HG03039 (cell line): ENCODE results near the gene PLCB2.

Experiments
- ATAC-seq: cut with Tn5 transposase; IDR thresholded peaks from one replicate; pipeline ENCODE4 v1.9.1; 2021; ENCODE audit warnings: mild to moderate bottlenecking, moderate library complexity; ENCODE audit not compliant: unreplicated experiment

PLCB2 gene

DNA sequence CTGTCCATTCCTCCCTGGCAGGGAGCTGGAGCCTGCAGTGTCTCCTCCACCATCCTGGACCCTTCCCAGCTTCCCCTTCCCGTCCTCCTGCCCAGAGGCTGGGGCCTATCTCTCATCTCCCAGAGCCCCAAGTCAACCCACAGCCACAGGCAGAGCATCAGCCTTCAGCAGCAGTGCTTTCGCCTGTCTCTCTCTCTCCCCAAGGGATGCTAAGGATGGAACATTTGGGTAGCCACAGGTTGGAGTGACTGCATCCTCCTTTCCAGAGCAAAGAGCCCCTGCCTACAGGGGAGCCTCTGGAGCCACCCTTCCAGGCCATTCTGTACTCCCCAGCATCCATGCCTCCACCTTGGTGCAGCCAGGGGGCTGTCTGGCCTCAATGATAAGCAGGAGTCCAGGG, 4.2 kb downstream of the PLCB2 start:
- no peak for ATAC-seq

DNA sequence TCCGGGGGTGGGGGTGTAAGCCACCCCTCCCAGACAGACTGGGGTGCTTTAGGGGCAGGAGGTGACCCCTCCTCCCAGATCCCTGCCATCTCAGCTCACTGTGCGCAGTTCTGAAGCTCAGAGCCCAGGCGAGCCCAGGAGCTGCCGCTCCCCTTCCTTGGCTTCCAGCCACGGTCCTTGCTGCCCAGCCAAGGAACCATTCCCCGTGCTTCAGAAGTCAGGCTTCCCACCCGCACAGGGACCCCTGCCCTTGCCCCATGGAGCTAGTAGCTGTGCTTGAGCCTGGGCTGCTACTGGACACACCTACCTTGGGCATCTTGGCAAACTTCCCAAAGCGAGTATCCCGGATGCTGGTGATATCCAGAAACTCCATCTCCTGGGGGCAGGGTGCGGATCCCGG, 4.8 kb downstream of the PLCB2 start:
- ATAC-seq = no peak

DNA sequence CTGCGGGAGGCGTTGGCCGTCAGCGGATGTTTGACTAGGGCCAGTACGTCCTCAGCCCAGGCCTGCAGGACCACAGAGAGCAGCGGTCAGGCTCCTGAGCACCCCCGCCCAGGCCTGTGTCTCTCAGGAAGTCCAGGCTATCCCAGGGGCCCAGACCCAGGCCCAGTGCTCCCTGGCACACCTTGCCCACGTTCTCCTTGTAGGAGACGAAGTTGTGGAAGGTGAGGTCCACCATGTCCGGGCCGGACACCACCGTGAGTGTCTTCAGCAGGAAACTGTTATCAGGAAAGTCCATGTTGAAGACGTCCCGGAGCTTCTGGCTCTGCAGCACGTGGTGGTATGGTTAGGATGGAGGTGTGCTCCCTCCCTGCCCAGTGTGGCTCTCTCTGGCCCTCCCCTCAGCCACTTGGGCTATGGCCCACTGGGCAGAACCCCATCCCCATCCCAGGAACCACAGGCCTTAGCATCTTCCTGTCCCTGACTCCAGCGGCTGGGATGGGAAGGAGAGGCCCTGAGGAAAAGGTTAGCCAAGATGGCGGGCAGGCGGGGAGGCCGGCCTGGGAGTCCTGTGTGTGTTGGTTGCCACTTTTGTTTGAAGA, 5.3 kb downstream of the PLCB2 start:
- no peak for ATAC-seq

DNA sequence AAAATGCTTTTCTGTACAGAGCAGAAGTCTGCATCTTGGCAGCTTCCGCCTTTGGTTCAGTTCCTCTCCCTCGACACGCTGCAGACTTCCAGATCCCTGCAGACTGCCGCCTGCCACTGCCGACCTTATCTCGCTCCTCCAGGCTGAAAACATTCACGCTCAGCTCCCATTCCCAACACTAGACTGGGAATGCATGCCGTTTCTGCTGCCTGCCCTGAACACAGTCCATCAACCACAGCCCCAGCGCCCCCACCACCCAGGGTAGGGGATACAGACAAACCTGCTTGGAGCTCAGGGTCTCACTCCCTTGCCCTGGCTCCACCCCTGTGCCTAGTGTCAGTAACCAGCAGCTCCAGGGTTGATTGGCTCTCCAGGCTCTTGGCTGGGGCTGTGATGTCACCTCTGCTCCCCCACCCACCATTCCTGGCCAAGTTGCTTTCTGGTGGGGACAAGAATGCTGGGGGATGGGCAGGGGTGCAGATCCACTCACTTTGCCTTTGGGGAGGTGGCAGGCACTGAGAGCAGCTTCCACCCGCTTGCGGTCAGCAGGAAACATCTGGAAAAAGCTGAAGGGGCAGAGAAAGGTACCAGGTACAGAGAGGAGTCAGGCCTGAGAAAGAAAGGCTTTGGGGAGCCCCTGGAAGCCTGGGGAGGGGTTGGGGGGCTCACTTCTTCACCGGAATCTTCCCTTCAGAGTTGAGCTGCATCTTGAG, 6.1 kb downstream of the PLCB2 start:
- ATAC-seq = no peak

DNA sequence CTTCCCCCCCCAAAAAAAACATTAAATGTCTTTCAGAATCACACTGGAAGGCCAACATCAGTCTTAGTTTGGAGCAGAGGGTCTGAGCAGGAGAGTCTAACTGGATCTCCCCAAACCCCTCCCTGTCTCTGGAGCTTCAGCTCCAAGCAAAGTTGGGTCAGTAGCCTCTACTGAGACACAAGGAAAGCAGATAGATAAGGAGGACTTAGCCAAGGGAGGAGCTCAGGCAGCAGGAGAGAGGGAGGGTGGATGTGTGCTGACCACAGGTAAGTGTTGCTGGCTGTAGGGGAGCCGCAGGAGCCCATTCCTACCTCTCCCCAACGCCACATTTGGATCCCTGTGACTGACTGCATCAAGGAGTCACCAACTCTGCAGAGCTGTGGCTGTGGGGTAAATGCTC, 7.0 kb downstream of the PLCB2 start:
- no peak for ATAC-seq

DNA sequence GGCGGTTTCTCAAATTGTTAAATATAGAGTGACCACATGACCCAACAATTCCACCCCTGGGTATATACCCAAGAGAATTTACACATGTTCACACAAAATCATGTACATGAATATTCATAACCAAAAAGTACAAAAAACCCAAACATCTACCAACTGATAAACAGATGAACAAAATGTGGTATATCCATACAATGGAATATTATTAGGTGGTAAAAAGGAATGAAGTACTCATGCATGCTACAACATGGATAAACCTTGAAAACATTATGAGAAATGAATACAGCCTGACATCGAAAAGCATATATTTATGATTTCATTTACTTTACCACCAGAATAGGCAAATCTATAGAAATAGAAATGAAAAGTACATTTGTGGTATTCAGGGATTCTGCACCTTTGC, 7.4 kb downstream of the PLCB2 start:
- no peak for ATAC-seq

DNA sequence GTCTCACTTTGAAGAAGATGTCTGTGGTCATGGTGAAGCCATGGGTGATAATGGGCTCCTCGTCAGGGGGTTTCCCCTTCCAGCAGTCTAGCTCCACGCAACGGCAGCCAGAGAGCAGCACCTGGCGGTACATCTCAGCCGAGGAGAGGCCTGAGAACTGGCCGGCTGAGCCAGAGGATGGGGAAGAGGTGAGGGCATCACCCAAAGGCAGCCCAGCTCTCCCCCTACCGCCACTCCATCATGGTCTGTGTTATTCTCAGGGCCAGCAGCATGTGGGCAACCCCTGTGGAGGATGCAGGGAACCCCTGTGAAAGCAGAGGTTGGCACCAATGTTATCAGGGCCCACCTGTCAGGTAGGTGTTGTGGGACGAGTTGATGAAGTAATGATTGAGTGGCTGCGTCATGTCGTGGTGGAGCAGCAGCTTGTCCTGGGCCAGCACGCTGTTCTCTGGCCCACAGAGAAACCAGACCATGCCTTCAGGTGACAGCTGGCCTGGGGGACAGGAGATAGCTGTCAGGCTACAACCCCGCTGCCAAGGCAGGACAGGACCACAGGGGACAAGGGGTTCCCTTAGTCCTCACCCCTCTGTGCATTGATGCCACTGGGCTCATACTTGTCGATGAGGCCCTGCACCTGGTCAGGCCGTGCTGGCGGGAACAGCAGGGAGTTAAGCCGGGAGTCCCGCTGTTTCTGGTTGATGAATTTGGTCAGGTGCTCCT, 9.4 kb downstream of the PLCB2 start:
- no peak for ATAC-seq

DNA sequence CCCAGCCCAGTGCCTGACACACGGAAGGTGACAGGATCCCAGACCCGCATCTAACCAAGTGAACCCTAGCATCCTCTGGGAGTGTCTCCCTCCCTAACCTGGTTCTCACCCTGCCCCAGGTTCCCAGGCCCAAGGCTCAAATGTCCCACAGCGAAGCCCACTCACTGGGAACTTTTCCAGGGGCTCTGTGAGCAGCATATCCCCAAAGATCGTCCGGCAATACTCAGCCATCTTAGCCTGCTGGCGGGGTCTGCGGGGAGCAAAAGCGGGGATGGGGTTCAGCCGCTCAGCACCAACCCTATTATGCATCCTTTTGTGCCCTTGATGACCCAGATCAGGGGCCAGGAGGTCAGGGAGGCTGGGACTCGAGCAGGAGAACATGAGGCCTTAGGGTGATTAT, 10.4 kb downstream of the PLCB2 start:
- no peak for ATAC-seq

DNA sequence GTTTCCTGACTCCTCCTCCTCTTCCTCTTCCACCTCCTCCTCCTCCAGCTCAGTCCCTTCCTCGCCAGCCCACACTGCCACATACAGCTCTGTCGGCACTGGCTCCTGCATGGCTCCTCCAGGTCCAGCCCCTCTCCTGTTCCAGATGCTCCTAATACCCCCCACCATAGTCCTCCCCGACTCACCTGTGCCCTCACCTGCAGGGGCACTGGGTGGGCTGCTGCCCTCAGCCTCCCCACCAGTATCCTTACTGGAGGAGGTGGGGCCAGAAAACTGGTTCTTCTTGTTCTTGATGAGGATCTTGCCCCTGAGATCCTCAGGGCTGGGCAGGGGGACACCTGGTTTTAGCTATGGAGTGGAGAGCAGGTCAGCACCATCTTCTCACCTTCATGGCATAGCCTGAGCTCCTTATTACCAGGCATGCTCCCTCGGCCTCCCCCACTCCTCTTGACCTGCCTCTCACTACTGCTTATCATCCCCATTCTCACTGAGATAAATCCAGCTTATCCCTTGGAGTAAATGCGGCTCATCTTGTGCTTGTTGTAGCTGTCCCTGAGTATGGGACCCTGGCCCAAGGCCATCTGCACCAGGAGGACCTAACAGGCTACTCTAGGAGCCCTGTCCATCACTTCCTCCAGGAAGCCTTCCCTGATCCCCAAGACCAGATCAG, 11.0 kb downstream of the PLCB2 start:
- ATAC-seq = no peak

DNA sequence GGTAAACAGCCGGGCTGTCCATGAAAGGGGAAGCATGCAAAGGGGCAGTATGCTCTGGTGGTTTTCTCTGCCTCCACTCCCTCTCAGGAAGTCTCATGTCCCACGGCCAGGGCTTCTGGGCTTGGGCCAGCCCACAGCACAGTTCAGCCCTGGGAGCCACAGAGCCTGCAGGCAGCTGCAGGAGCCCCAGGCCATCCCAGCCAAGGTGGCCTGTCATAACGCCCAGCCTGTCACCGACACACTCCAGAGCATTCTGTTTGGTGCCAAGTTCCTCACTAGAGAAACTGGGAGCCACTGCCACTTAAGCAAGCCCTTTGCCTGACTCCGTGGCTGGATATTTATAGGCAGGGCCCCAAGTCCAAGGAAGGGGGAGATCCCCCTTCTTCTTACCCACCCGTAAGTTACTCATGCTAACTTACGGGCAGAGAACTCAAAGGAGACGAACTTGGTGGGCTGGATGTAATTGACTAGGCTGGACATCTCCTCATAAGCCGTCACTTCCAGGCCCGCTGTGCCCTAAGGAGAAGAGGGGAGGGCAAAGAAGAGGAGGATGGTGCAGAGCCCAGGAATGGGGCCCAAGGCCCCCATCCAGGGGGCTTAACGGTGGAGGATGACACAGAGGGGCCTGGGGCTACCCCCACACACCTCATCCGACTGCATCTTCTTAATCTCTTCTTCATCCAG, 11.7 kb downstream of the PLCB2 start:
- ATAC-seq = no peak

DNA sequence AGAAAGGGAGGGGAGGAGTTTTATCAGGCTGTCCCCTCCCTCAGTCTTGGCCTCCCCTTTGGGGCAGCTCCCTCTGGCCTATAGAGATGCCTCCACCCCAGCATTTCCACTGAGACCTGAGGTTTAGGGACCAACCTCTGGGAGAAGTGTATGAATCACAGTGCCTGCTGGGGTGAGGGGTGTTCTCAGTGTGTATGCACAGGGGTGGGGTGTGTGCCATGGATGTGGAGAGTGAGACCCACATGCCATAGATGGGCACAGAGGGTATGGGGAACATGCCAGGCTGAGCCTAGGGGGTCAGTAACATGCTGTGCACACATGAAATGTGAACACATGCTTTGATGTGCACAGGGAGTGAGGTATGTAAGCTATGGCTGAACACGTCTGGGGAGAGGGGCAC, 12.4 kb downstream of the PLCB2 start:
- no peak for ATAC-seq

DNA sequence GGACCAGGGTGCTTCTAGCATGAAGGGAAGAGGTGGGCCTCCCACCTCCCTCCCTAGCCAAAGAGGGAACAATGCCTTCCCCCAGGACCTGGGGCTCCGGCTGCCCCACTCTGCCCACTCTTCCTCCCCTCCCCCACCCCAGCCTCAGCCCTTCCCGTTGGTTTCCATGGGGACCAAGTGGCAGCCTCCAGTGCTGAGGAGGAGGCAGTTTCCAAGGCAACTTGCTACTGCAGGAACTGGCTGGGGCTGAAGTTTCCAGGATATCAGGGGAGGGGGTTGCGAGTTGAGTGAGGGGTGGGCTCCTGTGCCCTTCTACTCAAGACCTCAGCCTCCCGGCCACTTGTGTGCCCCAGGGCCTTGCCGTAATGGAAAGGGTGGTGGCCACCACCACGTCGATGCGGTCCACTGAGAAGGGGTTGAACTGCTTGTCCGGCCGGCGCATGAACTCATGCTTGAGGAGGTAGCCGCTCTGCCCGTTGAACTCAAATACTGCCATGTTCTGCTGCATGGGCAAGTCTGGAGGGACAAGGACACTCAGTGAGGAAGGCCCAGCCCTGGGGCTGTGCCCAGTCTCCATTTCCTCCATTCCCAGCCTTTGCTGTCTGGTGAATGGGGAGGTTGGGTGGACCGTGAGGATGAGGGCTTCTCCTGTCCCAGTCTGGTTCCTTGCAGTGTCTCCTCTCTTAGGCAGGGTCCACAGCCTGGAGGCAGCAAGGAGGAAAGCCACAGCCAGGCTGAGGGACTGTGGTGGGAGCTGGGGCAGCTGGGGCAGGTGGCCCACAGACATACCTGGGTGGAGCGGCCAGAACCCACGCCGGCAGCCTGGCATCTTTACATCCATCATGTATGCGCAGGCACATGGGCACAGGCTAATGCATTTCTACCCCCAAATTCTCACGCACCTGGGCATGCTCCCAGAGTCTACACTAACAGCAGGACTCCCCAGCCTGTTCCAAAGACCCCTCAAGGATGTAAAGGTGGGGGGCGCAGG, 13.5 kb downstream of the PLCB2 start:
- ATAC-seq = no peak

DNA sequence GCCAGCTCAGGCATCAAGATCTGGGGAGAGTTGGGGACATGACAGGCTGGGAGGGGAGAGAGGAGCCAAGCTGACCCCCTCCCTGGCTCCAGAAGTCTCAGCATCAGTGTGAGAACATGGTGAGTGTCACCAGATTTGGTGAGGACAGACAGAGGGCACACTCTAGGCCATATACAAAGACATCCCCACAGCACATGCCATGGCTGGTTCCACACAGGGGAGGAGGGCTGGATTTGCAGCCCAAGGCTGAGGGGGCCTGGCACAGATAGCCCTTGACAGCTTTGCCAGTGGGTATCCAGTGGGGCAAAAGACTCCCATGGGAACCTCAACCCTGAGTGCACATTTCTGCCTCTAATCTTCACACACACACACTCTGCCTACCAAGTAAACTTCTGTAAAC, 14.7 kb downstream of the PLCB2 start:
- no peak for ATAC-seq

DNA sequence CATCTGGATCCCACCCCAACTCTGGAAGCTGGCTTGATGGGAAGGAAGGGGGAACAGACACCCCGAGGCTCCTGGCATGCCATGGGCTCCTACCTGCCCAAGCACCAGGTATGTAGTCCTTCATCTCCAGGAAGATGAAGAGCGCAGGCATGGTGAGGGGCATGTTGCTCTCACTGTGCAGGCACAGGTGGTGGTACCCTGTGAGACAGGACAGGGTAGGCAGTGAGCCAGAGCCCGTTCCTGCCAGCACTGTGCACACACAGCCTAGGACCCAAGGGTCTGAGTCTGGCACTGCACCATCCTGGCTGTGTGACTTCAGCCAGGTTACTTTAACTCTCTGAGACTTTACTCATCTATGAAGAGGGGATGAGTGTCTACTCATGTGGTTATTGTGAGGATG, 15.5 kb downstream of the PLCB2 start:
- no peak for ATAC-seq

DNA sequence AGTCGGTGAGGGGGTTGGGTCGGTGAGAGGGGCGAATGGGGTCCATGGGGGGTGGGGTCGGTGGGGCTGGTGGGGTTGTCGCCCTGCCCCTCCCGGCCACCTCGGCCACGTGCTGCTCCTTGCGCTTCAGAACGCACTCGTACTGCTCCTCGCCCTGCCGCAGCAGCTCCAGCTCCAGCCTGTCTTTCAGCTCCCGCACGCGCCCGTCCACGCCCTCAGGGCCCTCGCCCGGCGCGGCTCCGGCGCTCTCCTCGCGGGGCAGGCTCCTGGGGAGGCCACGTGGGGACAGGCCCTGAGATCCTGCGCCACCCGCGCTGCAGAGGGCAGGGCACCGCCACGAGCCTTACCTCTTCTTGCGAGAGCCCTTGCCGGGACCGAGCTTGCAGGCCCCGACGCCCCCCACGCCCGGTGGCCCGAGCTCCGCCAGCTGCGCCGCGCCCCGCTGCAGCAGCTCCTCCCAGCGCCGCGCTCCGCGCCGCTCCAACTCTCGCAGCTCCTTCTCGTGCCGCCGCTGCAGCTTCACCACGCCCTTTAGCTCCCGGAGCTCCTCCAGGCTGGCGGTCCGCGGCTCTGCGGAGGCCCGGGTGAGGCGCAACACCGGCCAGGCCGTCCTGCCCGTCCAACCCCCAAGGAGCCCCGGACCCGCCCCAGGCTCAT, 16.7 kb downstream of the PLCB2 start:
- ATAC-seq = no peak

DNA sequence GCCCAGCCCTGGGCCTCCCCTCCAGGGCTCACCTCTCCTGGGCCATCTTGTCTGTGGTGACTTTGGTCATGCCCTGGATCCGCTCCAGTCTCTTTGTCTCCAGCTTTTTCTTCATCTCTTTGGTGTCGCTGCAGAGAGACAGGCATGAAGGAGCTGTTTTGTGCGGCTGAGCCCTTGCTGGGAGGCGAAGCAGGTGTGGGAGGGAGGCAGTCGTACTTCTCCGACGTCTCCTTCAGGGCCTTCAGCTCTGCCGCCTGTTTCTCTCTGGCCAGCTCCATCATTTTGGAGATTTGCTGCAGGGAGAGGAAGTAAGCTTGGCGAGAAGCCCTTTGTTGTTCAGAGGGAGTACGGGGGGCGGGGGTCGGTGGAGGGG, 17.2 kb downstream of the PLCB2 start:
- no peak for ATAC-seq

DNA sequence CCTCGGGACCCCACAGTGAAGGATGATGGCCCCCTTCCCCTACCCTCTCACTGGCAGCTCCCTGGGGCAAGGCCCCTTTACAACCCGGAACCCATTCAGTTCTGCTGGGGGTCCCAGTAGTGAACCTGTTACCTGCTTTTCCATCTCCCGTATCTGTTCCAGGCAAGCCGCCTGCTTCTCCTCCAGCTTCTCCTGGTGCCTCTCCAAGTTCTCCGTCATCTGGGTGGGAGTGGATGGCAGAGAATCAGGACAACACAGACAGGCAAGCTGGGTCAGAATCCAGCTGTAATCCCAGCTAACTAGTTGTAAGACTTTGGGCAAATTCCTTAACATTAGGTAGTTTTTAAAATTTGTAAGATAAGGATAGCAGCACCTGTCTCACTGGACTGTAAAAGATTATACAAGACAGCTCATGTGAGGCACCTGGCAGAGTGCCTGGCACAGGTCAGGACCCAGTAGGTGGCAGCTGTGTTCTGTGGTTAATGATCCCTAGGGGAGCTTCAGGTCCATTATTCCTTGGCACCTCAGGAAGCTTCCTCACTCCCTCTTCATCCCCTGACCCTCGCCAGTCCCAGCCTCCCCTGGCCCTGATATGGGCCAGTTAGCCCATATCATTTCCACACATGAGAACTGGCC, 18.5 kb downstream of the PLCB2 start:
- ATAC-seq = no peak

DNA sequence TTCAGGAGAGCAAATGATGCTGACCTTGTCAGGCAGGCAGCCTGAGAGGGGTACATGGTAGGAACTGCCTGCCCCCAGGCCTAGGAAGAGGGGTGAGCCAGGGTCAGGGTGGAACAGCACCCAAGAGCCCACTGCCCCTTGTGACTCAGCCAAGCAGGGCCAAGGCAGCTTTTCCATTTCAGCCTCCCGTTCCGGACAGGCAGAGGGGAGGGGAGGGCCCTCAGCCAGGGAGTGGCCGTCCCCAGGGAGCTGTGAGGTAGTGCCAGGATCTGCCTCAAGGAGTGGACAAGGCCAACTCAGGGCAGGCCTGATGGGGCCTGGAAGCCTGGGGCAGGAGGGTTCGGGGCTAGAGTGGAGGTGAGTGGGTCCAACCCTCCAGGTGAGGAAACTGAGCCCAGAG, 19.8 kb downstream of the PLCB2 start:
- no peak for ATAC-seq

DNA sequence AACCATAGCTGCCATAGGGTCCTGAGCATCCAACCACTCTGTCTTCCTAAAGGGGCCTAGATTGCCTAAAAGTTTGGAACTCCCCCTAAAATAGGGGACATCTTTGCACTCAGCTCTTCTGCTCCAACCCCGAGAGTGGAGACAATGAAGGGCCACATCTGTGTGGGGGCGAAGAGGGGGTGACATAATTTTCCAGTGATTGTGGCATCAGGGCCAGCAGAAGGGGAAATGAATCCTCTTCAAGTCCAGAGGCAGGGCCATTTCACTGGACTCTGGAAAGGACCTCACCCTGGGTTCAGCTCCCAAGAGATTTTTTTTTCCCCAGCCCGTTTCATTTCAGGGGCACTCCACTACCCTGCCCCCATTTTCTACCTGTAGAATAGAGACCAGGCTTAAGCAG, 20.2 kb downstream of the PLCB2 start:
- no peak for ATAC-seq
